CD4-positive, CD25-positive, alpha-beta regulatory T cell (primary cell): Measurements from ENCODE around the gene ANXA8L1. TPM values are rescaled to one million over a fixed set of nuclear protein-coding genes. Genes with fewer than 3 reads are reported as not detected.
"Not testable (repeated sequence)": the region's sequence is repeated elsewhere in the genome, so short reads cannot be mapped to it uniquely, and the experiment has no call there.

Experiments
- ATAC-seq, 2 donors: fragments of 150-1000 bp; cut with Tn5 transposase; one replicate each; pipeline ENCODE4 v1.10.0; 2021; ENCODE audit warnings: low read depth in 2 of 2, moderate number of reproducible peaks in 2 of 2, moderate library complexity in 1 of 2
- DNase-seq, 3 donors: peaks; one replicate each; pipeline versions ENCODE4 v3.0.0 to v3.0.0-alpha.2; 2012 to 2022; ENCODE audit warnings: mixed read lengths in 1 of 3
- H3K27ac ChIP-seq: one replicate; pipeline ENCODE4 v1.7.0; 2013; ENCODE audit warnings: mild to moderate bottlenecking, low read length; ENCODE audit not compliant: insufficient read depth, poor library complexity, severe bottlenecking
- H3K27me3 ChIP-seq: one replicate; pipeline ENCODE4 v1.7.0; 2013; ENCODE audit warnings: low read length; ENCODE audit not compliant: control insufficient read depth, insufficient read depth
- H3K36me3 ChIP-seq: one replicate; pipeline ENCODE4 v1.7.0; 2013; ENCODE audit warnings: mild to moderate bottlenecking, low read length, moderate library complexity; ENCODE audit not compliant: control insufficient read depth, insufficient read depth
- H3K4me1 ChIP-seq: 2 replicates; pipeline ENCODE4 v1.7.0; 2013; ENCODE audit warnings: mild to moderate bottlenecking, low read length; ENCODE audit not compliant: insufficient read depth, control insufficient read depth, poor library complexity, severe bottlenecking
- H3K4me3 ChIP-seq: one replicate; pipeline ENCODE4 v1.7.0; 2013; ENCODE audit warnings: low read depth, mild to moderate bottlenecking, low read length, moderate library complexity
- H3K9me3 ChIP-seq, 2 experiments: 1 replicate in 1 of 2; 2 replicates in 1 of 2; pipeline ENCODE4 v1.7.0; 2013; ENCODE audit warnings: low read length in 2 of 2, mild to moderate bottlenecking in 1 of 2, moderate library complexity in 1 of 2; ENCODE audit not compliant: control insufficient read depth in 2 of 2
- H3K27ac Mint-ChIP-seq, 3 donors: one replicate each; pipeline ENCODE4 v1.8.0; 2020 to 2022; ENCODE audit warnings: mild to moderate bottlenecking in 3 of 3, mixed read lengths in 3 of 3, moderate library complexity in 2 of 3
- H3K27me3 Mint-ChIP-seq: one replicate; pipeline ENCODE4 v1.8.0; 2022; ENCODE audit warnings: mild to moderate bottlenecking, mixed read lengths
- H3K36me3 Mint-ChIP-seq: one replicate; pipeline ENCODE4 v1.8.0; 2020; ENCODE audit warnings: mixed read lengths
- H3K4me1 Mint-ChIP-seq, 4 donors: one replicate each; pipeline ENCODE4 v1.8.0; 2020 to 2022; ENCODE audit warnings: mixed read lengths in 4 of 4, mild to moderate bottlenecking in 1 of 4
- H3K4me3 Mint-ChIP-seq, 4 donors: one replicate each; pipeline ENCODE4 v1.8.0; 2020 to 2022; ENCODE audit warnings: mild to moderate bottlenecking in 4 of 4, mixed read lengths in 4 of 4, moderate library complexity in 3 of 4
- H3K9me3 Mint-ChIP-seq, 7 donors: one replicate each; pipeline ENCODE4 v1.8.0; 2020 to 2022; ENCODE audit warnings: mixed read lengths in 7 of 7, mild to moderate bottlenecking in 3 of 7, moderate library complexity in 2 of 7
- polyA plus RNA-seq, 4 donors: library from polyadenylated mRNA; unstranded; fragments of 300-500 nt; fragmentation: Illumina TruSeq; gene quantifications; one replicate each; pipeline ENCODE4 v1.2.3, GENCODE V29; 2021
- total RNA-seq: library from RNA; stranded (reverse); gene quantifications from one replicate; pipeline ENCODE4 v1.2.3, GENCODE V29; 2022

The ANXA8L1 gene
- total and polyA plus RNA-seq, 5 donors from 2014 or later: not detected

- H3K9me3 ChIP-seq, H3K36me3 Mint-ChIP-seq, H3K27ac ChIP-seq, H3K36me3 ChIP-seq, ATAC-seq, H3K27me3 ChIP-seq, H3K4me1 Mint-ChIP-seq, H3K4me3 Mint-ChIP-seq, H3K4me1 ChIP-seq, H3K4me3 ChIP-seq, H3K27ac Mint-ChIP-seq, H3K27me3 Mint-ChIP-seq, H3K9me3 Mint-ChIP-seq, DNase-seq: not testable (repeated sequence)
These were observed 65.4 kb downstream of the ANXA8L1 start for GRCh38 chr10:46440942-46441341.

Other genes with a start within 250 kb of the ANXA8L1 start
- gene ANTXRL, start 88.8 kb upstream of the ANXA8L1 start, total RNA-seq: not detected
- gene ANTXRL, start 88.8 kb upstream of the ANXA8L1 start, polyA plus RNA-seq: under 1 TPM in 1 of 4 donors, not detected in 3; 0.72 TPM
- gene NPY4R, start 90.2 kb downstream of the ANXA8L1 start, total RNA-seq: not detected
- gene NPY4R, start 90.2 kb downstream of the ANXA8L1 start, polyA plus RNA-seq: not detected
- gene GPRIN2, start 180.9 kb downstream of the ANXA8L1 start, total RNA-seq: not detected
- gene GPRIN2, start 180.9 kb downstream of the ANXA8L1 start, polyA plus RNA-seq: not detected
- gene SYT15, start 203.4 kb downstream of the ANXA8L1 start, total RNA-seq: 0.67 TPM
- gene SYT15, start 203.4 kb downstream of the ANXA8L1 start, polyA plus RNA-seq: under 1 TPM in 3 of 4 donors, not detected in 1; 0.09 to 0.20 (median 0.13) TPM